ENCODE measurements around the gene IGSF9B.

The IGSF9B gene

GRCh38 chr11:133906746-133907145 is 50.0 kb downstream of the IGSF9B start:
- TF ChIP-seq ZFP3 (CRISPR knock-in tag; IDR thresholded peaks at IDR 0.05), result no peak
- TF ChIP-seq ZNF8 (CRISPR knock-in tag; IDR thresholded peaks at IDR 0.05), result no peak
- no peak for TF ChIP-seq GLIS3 (CRISPR knock-in tag; IDR thresholded peaks at IDR 0.05)
- no peak for TF ChIP-seq ZFP30 (CRISPR knock-in tag; IDR thresholded peaks at IDR 0.05)
- no peak for TF ChIP-seq CSRNP3 (CRISPR knock-in tag; IDR thresholded peaks at IDR 0.05)
- no peak for TF ChIP-seq ZNF70 (CRISPR knock-in tag; IDR thresholded peaks at IDR 0.05)
- TF ChIP-seq PATZ1 (CRISPR knock-in tag; IDR thresholded peaks at IDR 0.05; ENCODE audit: borderline replicate concordance), result no peak
- no peak for TF ChIP-seq OSR1 (CRISPR knock-in tag; IDR thresholded peaks at IDR 0.05)
- TF ChIP-seq ARNTL (CRISPR knock-in tag; IDR thresholded peaks at IDR 0.05; ENCODE audit: borderline replicate concordance, low read depth), result no peak
- no peak for TF ChIP-seq BACH2 (CRISPR knock-in tag; IDR thresholded peaks at IDR 0.05; ENCODE audit: borderline replicate concordance)
- TF ChIP-seq SNAI2 (CRISPR knock-in tag; IDR thresholded peaks at IDR 0.05), result no peak
- no peak for TF ChIP-seq TSHZ2 (CRISPR knock-in tag; IDR thresholded peaks at IDR 0.05)
- TF ChIP-seq RARB (CRISPR knock-in tag; IDR thresholded peaks at IDR 0.05), result no peak
- TF ChIP-seq PPARA (CRISPR knock-in tag; IDR thresholded peaks at IDR 0.05; ENCODE audit: borderline replicate concordance), result no peak
- no peak for TF ChIP-seq CREB5 (CRISPR knock-in tag; IDR thresholded peaks at IDR 0.05; ENCODE audit: low read depth)
- TF ChIP-seq TCF4 (CRISPR knock-in tag; IDR thresholded peaks at IDR 0.05; ENCODE audit: borderline replicate concordance), result no peak
- TF ChIP-seq ZC3H10 (CRISPR knock-in tag; IDR thresholded peaks at IDR 0.05), result no peak
- no peak for TF ChIP-seq ESRRG (CRISPR knock-in tag; IDR thresholded peaks at IDR 0.05)
- TF ChIP-seq ISL1 (CRISPR knock-in tag; IDR thresholded peaks at IDR 0.05), result no peak
- ATAC-seq, result no peak

- TF ChIP-seq ZNF8 (CRISPR knock-in tag; IDR thresholded peaks at IDR 0.05) (no peak), ZC3H10 (CRISPR knock-in tag; IDR thresholded peaks at IDR 0.05) (no peak), CREB5 (CRISPR knock-in tag; IDR thresholded peaks at IDR 0.05; ENCODE audit: low read depth) (no peak), ZNF70 (CRISPR knock-in tag; IDR thresholded peaks at IDR 0.05) (no peak), ZFP3 (CRISPR knock-in tag; IDR thresholded peaks at IDR 0.05) (no peak), ZNF565 (CRISPR knock-in tag; conservative IDR thresholded peaks at IDR 0.05; ENCODE audit: low read depth) (no peak)
- no peak for ATAC-seq
Measured at GRCh38 chr11:133906241-133906640, 50.5 kb downstream of the IGSF9B start.

GRCh38 chr11:133905677-133906156 is 51.1 kb downstream of the IGSF9B start:
- no peak for TF ChIP-seq ZNF565 (CRISPR knock-in tag; conservative IDR thresholded peaks at IDR 0.05; ENCODE audit: low read depth)
- TF ChIP-seq ZNF8 (CRISPR knock-in tag; IDR thresholded peaks at IDR 0.05), result no peak
- TF ChIP-seq CSDC2 (CRISPR knock-in tag; IDR thresholded peaks at IDR 0.05), result no peak
- ATAC-seq, result no peak
